ENCODE results near the gene EPHX1. TPM values are rescaled to one million over a fixed set of nuclear protein-coding genes. Genes with fewer than 3 reads are reported as not detected.
"Not testable (repeated sequence)": the region's sequence is repeated elsewhere in the genome, so short reads cannot be mapped to it uniquely, and the experiment has no call there.

The EPHX1 gene
- total and polyA plus RNA-seq, 9 donors, result 17.5 to 43.2 (median 37.9) TPM

GRCh38 chr1:225801146-225801545 lies 8.8 kb upstream of the EPHX1 start:
- not testable (repeated sequence) for H3K4me3 ChIP-seq (ENCODE audit: low read length); H3K27ac ChIP-seq (ENCODE audit: low read length); H3K36me3 ChIP-seq (ENCODE audit: control insufficient read depth, insufficient read depth, low read length); H3K9me3 ChIP-seq (replicated peaks; ENCODE audit: control insufficient read depth, low read depth, low read length); DNase-seq; H3K27me3 ChIP-seq (ENCODE audit: control insufficient read depth, insufficient read depth, low read length); H3K4me1 ChIP-seq (ENCODE audit: control insufficient read depth, insufficient read depth, low read length)
- WGBS (ENCODE audit: insufficient coverage), result 86% methylated on average over 4 of the region's 7 CpGs

DNA sequence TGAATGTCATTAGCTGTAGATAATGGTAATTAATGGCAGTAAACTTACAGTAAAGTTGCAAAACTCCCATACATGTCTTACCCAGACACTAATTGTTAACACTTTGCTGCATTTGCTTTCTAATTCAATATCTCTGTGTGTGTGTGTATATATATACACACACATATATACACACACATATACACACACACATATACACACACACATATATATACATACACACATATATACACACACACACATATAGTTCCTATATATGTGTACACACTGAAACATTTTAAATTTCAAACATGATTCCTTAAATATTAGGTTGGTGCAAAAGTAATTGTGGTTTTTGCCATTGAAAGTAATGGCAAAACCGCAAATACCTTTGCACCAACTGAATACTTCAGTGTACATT lies 3.7 kb upstream of the EPHX1 start:
- no peaks in the 10 kb centered on the region for H3K27me3 ChIP-seq (ENCODE audit: control insufficient read depth, insufficient read depth, low read length)

DNA sequence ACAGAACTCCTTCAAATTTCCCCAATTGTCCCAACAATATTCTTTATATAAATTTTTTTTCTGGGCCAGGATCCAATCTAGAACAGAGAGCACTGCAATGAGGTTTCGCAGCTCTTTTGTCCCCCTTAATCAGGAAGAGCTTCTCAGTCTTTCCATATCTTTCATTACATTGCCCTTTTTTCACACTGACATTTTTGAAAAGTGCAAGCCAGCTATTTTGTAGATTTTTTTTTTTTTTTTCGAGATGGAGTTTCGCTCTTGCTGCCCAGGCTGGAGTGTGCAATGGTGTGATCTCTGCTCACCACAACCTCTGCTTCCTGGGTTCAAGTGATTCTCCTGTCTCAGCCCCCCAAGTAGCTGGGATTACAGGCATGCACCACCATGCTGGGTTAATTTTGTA lies 3.2 kb upstream of the EPHX1 start:
- not testable (repeated sequence) for DNase-seq; H3K27ac ChIP-seq (ENCODE audit: low read length); H3K9me3 ChIP-seq (replicated peaks; ENCODE audit: control insufficient read depth, low read depth, low read length); H3K27me3 ChIP-seq (ENCODE audit: control insufficient read depth, insufficient read depth, low read length); H3K36me3 ChIP-seq (ENCODE audit: control insufficient read depth, insufficient read depth, low read length); H3K4me3 ChIP-seq (ENCODE audit: low read length)
- H3K4me1 ChIP-seq (ENCODE audit: control insufficient read depth, insufficient read depth, low read length), result peaks cover 11% of the 10 kb centered on the region
- WGBS (ENCODE audit: insufficient coverage), result no CpG with 5 or more reads among the region's 3 CpGs

More for the DNA sequence above, 3.7 kb upstream of the EPHX1 start:
- no CpG with 5 or more reads among the region's 1 CpG for WGBS (ENCODE audit: insufficient coverage)
- H3K27ac ChIP-seq (ENCODE audit: low read length), result no peak overlapping the region
- no peak overlapping the region for H3K4me3 ChIP-seq (ENCODE audit: low read length)
- H3K36me3 ChIP-seq (ENCODE audit: control insufficient read depth, insufficient read depth, low read length), result no peaks in the 10 kb centered on the region
- peaks cover 6% of the 10 kb centered on the region for H3K4me1 ChIP-seq (ENCODE audit: control insufficient read depth, insufficient read depth, low read length)
- H3K9me3 ChIP-seq (replicated peaks; ENCODE audit: control insufficient read depth, low read depth, low read length), result no peaks in the 10 kb centered on the region
- no peak for DNase-seq

- DNase-seq, result no peak
- WGBS (ENCODE audit: insufficient coverage), result 83% methylated on average over 3 of the region's 5 CpGs
- Histone ChIP-seq H3K4me1 (ENCODE audit: control insufficient read depth, insufficient read depth, low read length) (peaks cover 25% of the 10 kb centered on the region), H3K36me3 (ENCODE audit: control insufficient read depth, insufficient read depth, low read length) (no peaks in the 10 kb centered on the region), H3K4me3 (ENCODE audit: low read length) (no peak overlapping the region), H3K27ac (ENCODE audit: low read length) (no peak overlapping the region), H3K9me3 (replicated peaks; ENCODE audit: control insufficient read depth, low read depth, low read length) (no peaks in the 10 kb centered on the region), H3K27me3 (ENCODE audit: control insufficient read depth, insufficient read depth, low read length) (no peaks in the 10 kb centered on the region)
Measured at GRCh38 chr1:225808136-225808535, 1.8 kb upstream of the EPHX1 start.

GRCh38 chr1:225810579-225811538 lies 935 bp downstream of the EPHX1 start:
- Histone ChIP-seq H3K4me3 (ENCODE audit: low read length) (peak overlapping the region; percentile 70), H3K4me1 (ENCODE audit: control insufficient read depth, insufficient read depth, low read length) (peaks cover 48% of the 10 kb centered on the region), H3K27ac (ENCODE audit: low read length) (peak overlapping the region; percentile 69)
- H3K9me3 ChIP-seq (replicated peaks; ENCODE audit: control insufficient read depth, low read depth, low read length); H3K36me3 ChIP-seq (ENCODE audit: control insufficient read depth, insufficient read depth, low read length); H3K27me3 ChIP-seq (ENCODE audit: control insufficient read depth, insufficient read depth, low read length): not testable (repeated sequence)
- 4% methylated on average over 19 of the region's 29 CpGs for WGBS (ENCODE audit: insufficient coverage)
- DNase-seq, result peak; percentile 74

- Histone ChIP-seq H3K4me3 (ENCODE audit: low read length) (peak overlapping the region; percentile 70), H3K9me3 (replicated peaks; ENCODE audit: control insufficient read depth, low read depth, low read length) (no peaks in the 10 kb centered on the region), H3K27me3 (ENCODE audit: control insufficient read depth, insufficient read depth, low read length) (no peaks in the 10 kb centered on the region), H3K4me1 (ENCODE audit: control insufficient read depth, insufficient read depth, low read length) (peaks cover 56% of the 10 kb centered on the region), H3K27ac (ENCODE audit: low read length) (peak overlapping the region; percentile 69), H3K36me3 (ENCODE audit: control insufficient read depth, insufficient read depth, low read length) (peaks cover 4% of the 10 kb centered on the region)
- 77% methylated on average over 3 of the region's 10 CpGs for whole genome bisulfite sequencing (ENCODE audit: insufficient coverage)
- peak; percentile 49 for DNase-seq
Measured at GRCh38 chr1:225811622-225812487, 1.9 kb downstream of the EPHX1 start.

- peak overlapping the region; percentile 42 for H3K27ac ChIP-seq (ENCODE audit: low read length)
- H3K27me3 ChIP-seq (ENCODE audit: control insufficient read depth, insufficient read depth, low read length), result no peaks in the 10 kb centered on the region
- H3K4me1 ChIP-seq (ENCODE audit: control insufficient read depth, insufficient read depth, low read length), result peaks cover 64% of the 10 kb centered on the region
- H3K4me3 ChIP-seq (ENCODE audit: low read length), result no peak overlapping the region
- 36% methylated on average over 4 of the region's 8 CpGs for WGBS (ENCODE audit: insufficient coverage)
- H3K9me3 ChIP-seq (replicated peaks; ENCODE audit: control insufficient read depth, low read depth, low read length), result no peaks in the 10 kb centered on the region
- peak; percentile 30 for DNase-seq
- H3K36me3 ChIP-seq (ENCODE audit: control insufficient read depth, insufficient read depth, low read length), result peaks cover 4% of the 10 kb centered on the region
Measured at GRCh38 chr1:225812488-225813213, 2.7 kb downstream of the EPHX1 start.

- Histone ChIP-seq H3K27ac (ENCODE audit: low read length) (peak overlapping the region; percentile 42), H3K4me3 (ENCODE audit: low read length) (no peak overlapping the region), H3K9me3 (replicated peaks; ENCODE audit: control insufficient read depth, low read depth, low read length) (no peaks in the 10 kb centered on the region), H3K36me3 (ENCODE audit: control insufficient read depth, insufficient read depth, low read length) (peaks cover 4% of the 10 kb centered on the region), H3K4me1 (ENCODE audit: control insufficient read depth, insufficient read depth, low read length) (peaks cover 70% of the 10 kb centered on the region), H3K27me3 (ENCODE audit: control insufficient read depth, insufficient read depth, low read length) (no peaks in the 10 kb centered on the region)
- 0% methylated on average over 2 of the region's 10 CpGs for WGBS (ENCODE audit: insufficient coverage)
- DNase-seq, result peak; percentile 65
Measured at GRCh38 chr1:225813214-225813964, 3.5 kb downstream of the EPHX1 start.

- no peak for DNase-seq
- Histone ChIP-seq H3K27me3 (ENCODE audit: control insufficient read depth, insufficient read depth, low read length) (no peaks in the 10 kb centered on the region), H3K4me3 (ENCODE audit: low read length) (no peak overlapping the region), H3K36me3 (ENCODE audit: control insufficient read depth, insufficient read depth, low read length) (peaks cover 4% of the 10 kb centered on the region), H3K27ac (ENCODE audit: low read length) (peak overlapping the region; percentile 51), H3K9me3 (replicated peaks; ENCODE audit: control insufficient read depth, low read depth, low read length) (no peaks in the 10 kb centered on the region), H3K4me1 (ENCODE audit: control insufficient read depth, insufficient read depth, low read length) (peaks cover 72% of the 10 kb centered on the region)
- WGBS (ENCODE audit: insufficient coverage), result 80% methylated on average over 4 of the region's 7 CpGs
Measured at GRCh38 chr1:225814381-225814780, 4.5 kb downstream of the EPHX1 start.
